ENCODE measurements around the gene CHD9NB.

GRCh38 chr16:53099318-53100130 is 46.8 kb upstream of the CHD9NB start:
- TF ChIP-seq, protein P1, sequence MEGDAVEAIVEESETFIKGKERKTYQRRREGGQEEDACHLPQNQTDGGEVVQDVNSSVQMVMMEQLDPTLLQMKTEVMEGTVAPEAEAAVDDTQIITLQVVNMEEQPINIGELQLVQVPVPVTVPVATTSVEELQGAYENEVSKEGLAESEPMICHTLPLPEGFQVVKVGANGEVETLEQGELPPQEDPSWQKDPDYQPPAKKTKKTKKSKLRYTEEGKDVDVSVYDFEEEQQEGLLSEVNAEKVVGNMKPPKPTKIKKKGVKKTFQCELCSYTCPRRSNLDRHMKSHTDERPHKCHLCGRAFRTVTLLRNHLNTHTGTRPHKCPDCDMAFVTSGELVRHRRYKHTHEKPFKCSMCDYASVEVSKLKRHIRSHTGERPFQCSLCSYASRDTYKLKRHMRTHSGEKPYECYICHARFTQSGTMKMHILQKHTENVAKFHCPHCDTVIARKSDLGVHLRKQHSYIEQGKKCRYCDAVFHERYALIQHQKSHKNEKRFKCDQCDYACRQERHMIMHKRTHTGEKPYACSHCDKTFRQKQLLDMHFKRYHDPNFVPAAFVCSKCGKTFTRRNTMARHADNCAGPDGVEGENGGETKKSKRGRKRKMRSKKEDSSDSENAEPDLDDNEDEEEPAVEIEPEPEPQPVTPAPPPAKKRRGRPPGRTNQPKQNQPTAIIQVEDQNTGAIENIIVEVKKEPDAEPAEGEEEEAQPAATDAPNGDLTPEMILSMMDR (IDR thresholded peaks at IDR 0.05; ENCODE audit: poor library complexity): no peak
- no peak for TF ChIP-seq EZH2 (IDR thresholded peaks at IDR 0.05; ENCODE audit: borderline replicate concordance)
